Muscle layer of duodenum (tissue), 2 donors: ENCODE measurements around the gene PHF2.

Experiments used
- H3K27ac ChIP-seq: one replicate; pipeline ENCODE4 v1.7.0; 2013; ENCODE audit warnings: mild to moderate bottlenecking, low read length
- H3K27me3 ChIP-seq: one replicate; pipeline ENCODE4 v1.7.0; 2013; ENCODE audit warnings: low read depth, mild to moderate bottlenecking, control low read depth, low read length
- H3K36me3 ChIP-seq, 2 donors: one replicate each; pipeline ENCODE4 v1.7.0; 2013; ENCODE audit warnings: low read length in 2 of 2, control low read depth in 1 of 2, mild to moderate bottlenecking in 1 of 2; ENCODE audit not compliant: insufficient read depth in 2 of 2, control insufficient read depth in 1 of 2
- H3K4me1 ChIP-seq, 2 donors: one replicate each; pipeline ENCODE4 v1.7.0; 2013; ENCODE audit warnings: low read length in 2 of 2, mild to moderate bottlenecking in 2 of 2, control low read depth in 1 of 2, moderate library complexity in 1 of 2; ENCODE audit not compliant: insufficient read depth in 2 of 2, control insufficient read depth in 1 of 2
- H3K4me3 ChIP-seq, 2 donors: one replicate each; pipeline ENCODE4 v1.7.0; 2013; ENCODE audit warnings: low read length in 2 of 2, low read depth in 1 of 2, mild to moderate bottlenecking in 1 of 2
- H3K9me3 ChIP-seq, 2 donors: one replicate each; pipeline ENCODE4 v1.7.0; 2013; ENCODE audit warnings: low read length in 2 of 2, control low read depth in 1 of 2, mild to moderate bottlenecking in 1 of 2; ENCODE audit not compliant: control insufficient read depth in 1 of 2
- donor health status: healthy.

Gene PHF2

DNA sequence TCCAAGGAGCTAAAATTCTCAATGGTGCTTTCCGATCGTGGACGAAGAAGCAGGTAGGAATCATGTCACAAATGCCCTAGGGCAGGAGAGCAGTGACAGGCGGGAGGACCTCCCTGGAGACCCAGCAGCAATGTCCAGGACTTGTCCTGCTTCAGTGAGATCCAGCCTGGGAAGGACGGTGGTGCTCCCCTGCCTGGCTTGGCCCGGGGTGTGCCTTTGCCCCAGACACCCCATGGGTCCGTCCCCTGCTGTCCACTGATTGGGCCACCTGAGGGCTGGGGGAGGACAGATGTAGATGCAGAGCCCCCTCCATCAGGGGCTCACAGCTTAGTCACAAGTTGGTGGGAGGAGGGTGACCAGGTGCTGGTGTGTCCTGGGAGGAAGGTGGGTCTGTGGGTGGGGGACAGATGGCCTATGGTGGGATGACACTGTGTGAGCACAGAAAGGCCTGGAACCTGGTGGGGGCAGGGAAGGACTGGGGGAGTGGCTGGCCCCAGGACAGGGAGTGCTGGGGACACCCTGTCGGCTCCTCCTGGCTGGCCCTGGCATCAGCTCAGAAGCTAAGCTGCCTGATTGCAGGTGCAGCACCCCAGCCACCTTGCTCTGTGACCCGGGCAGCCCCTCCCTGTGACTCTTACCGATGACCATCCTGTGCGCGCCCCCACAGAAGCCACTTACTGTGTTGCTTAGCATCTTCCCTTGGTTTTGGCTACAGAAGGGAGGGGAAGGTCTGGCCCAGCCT is 82.0 kb downstream of the PHF2 start:
- Histone ChIP-seq H3K9me3 (no peaks in the 10 kb centered on the region), H3K4me3 (no peak overlapping the region), H3K27ac (no peak overlapping the region), H3K4me1 (no peaks in the 10 kb centered on the region), H3K36me3 (peaks cover 13 to 83% of the 10 kb centered on the region in 2 donors), H3K27me3 (no peaks in the 10 kb centered on the region)

DNA sequence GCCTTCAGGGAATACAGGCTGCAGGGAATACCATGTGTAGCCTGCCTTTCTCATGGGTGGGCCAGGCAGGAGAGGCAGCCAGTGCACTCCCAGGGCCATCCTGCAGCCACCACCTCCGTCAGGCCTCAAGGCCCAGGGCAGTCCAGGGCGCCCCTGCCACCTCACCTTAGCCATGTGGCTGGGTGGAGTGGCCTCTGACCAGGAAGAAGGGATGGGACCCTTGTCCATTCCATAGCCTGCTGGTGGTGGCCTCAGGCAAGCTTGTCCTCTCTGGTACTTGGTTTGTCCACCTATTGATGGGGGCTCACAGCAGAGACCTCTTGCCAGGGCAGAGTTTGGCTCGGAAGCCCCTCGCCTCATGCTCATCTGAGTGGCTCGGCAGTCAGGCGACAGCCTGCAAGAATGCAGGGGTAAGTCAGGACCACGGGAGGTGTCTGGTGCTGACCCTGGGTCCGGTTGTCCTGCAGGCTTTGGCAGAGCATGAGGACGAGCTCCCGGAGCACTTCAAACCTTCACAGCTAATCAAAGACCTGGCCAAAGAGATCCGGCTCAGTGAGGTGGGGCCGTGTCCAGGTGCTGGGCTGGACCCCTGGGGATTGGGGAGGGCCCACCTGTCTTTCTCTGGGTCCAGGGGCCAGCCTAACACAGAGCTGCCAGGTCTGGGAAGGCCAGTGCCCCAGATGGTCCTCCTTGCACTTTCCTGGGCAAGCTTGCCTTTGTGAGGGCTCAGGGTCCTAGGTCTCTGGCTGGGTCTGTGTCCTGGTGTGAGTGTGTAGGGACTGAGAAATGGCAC is 82.9 kb downstream of the PHF2 start:
- H3K27ac ChIP-seq = no peak overlapping the region
- H3K9me3 ChIP-seq = no peaks in the 10 kb centered on the region
- H3K27me3 ChIP-seq = no peaks in the 10 kb centered on the region
- H3K4me3 ChIP-seq = no peak overlapping the region
- peaks cover 18 to 80% of the 10 kb centered on the region in 2 donors for H3K36me3 ChIP-seq
- H3K4me1 ChIP-seq = no peaks in the 10 kb centered on the region

DNA sequence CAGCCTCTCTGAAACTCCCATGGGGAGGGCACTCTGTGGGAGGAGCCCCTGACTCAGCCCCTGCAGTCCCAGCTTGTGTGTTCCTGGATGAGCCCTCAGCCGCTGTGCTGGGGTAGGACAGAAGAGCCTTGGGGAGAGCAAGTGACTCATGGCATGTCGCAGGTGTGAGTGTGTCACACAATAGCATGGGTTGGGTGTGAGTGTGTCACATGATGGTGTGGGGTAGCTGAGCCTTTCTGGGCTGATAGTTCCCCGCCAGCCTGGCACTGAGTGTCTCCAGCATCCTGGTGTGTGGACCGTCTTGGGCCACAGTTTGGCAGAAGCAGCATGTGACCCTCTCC is 83.4 kb downstream of the PHF2 start:
- H3K36me3 ChIP-seq = peaks cover 13 to 75% of the 10 kb centered on the region in 2 donors
- H3K9me3 ChIP-seq = no peaks in the 10 kb centered on the region
- H3K27ac ChIP-seq = no peak overlapping the region
- H3K4me3 ChIP-seq = no peak overlapping the region
- H3K27me3 ChIP-seq = no peaks in the 10 kb centered on the region
- no peaks in the 10 kb centered on the region for H3K4me1 ChIP-seq

DNA sequence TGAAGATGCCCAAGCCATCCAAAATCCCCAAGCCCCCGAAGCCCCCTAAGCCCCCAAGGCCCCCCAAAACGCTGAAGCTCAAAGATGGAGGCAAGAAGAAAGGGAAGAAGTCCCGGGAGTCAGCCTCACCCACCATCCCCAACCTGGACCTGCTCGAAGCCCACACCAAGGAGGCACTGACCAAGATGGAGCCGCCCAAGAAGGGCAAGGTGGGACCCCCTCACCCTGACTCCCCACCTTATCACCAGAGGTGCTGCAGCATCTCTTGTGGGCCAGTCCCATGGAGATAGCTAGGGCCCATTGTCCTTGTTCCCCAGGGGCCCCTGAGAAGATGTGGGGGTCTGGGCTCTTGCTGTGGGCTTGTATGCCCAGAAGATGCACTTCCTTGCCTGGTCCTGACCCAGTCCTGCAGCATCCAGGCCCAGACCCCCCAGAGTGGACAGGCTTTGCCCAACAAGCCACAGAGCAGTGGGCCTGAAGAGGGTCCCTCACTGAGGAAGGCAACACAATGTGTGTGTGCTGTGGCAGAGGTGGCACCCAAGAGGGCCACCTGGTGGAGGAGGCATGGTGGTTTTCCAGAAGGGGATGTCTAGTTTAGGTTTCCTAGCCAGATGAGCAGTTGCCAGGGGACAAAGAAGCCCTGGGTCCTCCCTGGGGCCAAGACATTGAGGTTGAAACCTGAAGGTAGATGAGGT is 84.1 kb downstream of the PHF2 start:
- Histone ChIP-seq H3K4me3 (no peak overlapping the region), H3K36me3 (peaks cover 13 to 73% of the 10 kb centered on the region in 2 donors), H3K9me3 (no peaks in the 10 kb centered on the region), H3K4me1 (no peaks in the 10 kb centered on the region), H3K27me3 (no peaks in the 10 kb centered on the region), H3K27ac (no peak overlapping the region)

DNA sequence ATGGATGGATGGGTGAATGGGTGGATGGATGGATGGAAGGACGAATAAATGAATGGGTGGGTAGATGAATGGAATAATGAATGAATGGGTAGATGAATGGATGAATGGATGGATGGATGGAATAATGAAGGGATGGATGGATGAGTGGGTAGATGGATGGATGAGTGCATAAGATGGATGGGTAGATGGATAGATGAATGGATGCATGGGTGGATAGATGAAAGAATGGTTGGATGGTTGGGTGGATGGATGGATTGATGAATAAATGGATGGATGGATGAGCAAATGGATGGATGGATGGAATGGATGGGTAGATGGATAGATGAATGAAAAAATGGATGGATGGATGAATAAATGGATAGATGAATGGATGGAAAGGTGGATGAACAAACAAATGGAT is 85.2 kb downstream of the PHF2 start:
- Histone ChIP-seq H3K9me3 (no peaks in the 10 kb centered on the region), H3K36me3 (peaks cover 13 to 71% of the 10 kb centered on the region in 2 donors), H3K27ac (no peak overlapping the region), H3K4me1 (no peaks in the 10 kb centered on the region), H3K4me3 (no peak overlapping the region), H3K27me3 (no peaks in the 10 kb centered on the region)

DNA sequence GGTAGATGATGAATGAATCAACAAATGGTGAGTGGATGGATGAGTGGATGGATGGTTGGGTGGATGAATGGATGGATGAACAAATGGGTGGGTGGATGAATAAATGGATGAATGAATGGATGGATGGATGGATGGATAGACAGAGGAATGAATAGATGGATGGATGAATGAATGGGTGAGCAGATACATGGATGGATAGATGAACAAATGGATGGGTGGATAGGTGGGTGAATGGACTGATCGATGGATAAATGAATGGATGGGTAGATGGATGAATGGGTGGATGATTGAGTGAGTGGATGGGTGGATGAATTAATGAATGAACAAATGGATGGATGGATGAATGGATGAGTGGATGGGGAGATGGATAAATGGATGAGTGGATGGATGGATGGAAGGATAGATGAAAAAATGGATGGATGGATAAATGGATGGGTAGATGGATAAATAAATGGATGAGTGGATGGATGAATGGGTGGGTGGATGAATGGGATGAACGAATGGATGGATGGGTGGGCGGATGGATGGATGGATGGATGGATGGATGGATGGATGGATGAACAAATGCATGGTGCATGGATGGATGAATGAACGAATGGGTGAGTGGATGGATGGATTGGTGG is 85.7 kb downstream of the PHF2 start:
- Histone ChIP-seq H3K27me3 (no peaks in the 10 kb centered on the region), H3K36me3 (peaks cover 13 to 66% of the 10 kb centered on the region in 2 donors), H3K4me3 (no peak overlapping the region), H3K4me1 (no peaks in the 10 kb centered on the region), H3K9me3 (no peaks in the 10 kb centered on the region), H3K27ac (no peak overlapping the region)

DNA sequence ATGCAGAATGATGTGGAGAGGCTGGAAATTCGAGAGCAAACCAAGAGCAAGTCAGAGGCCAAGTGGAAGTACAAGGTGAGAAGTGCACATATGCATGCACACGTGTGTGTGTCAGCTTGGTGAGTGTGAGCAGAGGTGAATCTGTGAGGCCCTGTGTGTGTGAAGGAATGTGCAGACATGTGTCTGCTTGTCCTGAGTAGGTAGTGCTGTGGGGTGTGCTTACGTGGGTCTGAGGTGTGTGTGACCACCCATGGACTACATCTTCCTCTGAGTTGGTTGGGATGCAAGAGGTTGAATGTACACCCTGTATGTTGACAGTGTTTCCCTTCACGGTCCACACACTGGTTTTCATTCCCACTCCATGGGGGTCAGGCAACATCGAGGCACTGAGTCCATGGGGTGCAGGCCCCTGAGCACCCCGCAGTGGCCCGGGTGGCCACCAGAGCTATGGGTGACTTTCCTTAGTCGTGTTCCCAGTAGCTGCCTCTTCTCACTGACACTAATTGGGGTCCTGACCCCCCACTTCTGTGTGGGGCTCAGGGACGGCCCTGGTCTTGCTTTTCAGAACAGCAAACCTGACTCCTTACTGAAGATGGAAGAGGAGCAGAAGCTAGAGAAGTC is 86.7 kb downstream of the PHF2 start:
- no peak overlapping the region for H3K27ac ChIP-seq
- peaks cover 13 to 59% of the 10 kb centered on the region in 2 donors for H3K36me3 ChIP-seq
- no peak overlapping the region for H3K4me3 ChIP-seq
- H3K27me3 ChIP-seq = no peaks in the 10 kb centered on the region
- H3K9me3 ChIP-seq = no peaks in the 10 kb centered on the region
- no peaks in the 10 kb centered on the region for H3K4me1 ChIP-seq

DNA sequence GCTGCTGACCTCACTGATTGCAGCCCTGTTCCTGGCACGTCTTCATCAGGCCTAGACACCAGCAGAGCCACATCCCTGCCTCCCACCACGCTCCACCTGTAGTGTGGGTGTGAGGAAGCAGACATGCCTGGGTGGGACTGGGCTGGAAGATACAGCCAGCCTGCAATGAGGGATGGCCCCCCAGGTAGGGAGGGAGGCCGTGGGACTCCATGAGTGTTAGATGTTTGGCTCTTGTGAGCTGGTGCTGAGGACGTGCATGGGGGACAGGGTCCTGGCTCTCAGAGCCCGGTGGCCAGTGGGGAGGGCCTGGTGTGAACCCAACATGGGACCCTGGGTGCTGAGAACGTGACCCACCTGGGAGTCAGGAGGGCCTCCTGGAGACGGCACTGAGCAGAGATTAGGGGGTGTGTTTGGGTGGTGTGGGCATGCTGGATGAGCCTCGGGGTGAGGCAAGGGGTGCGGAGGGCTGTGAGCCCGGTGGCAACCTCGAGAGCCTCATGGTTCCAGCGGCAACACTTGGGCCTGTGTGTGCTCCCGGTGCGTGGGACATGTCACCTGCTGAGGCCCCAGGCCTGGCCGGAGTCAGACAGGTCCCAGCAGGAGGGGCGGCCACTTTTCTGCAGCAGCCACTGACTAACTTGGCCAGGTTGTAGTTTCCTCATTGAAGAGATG is 87.6 kb downstream of the PHF2 start:
- peaks cover 13 to 49% of the 10 kb centered on the region in 2 donors for H3K36me3 ChIP-seq
- no peaks in the 10 kb centered on the region for H3K9me3 ChIP-seq
- no peak overlapping the region for H3K4me3 ChIP-seq
- no peak overlapping the region for H3K27ac ChIP-seq
- no peaks in the 10 kb centered on the region for H3K27me3 ChIP-seq
- no peaks in the 10 kb centered on the region for H3K4me1 ChIP-seq

DNA sequence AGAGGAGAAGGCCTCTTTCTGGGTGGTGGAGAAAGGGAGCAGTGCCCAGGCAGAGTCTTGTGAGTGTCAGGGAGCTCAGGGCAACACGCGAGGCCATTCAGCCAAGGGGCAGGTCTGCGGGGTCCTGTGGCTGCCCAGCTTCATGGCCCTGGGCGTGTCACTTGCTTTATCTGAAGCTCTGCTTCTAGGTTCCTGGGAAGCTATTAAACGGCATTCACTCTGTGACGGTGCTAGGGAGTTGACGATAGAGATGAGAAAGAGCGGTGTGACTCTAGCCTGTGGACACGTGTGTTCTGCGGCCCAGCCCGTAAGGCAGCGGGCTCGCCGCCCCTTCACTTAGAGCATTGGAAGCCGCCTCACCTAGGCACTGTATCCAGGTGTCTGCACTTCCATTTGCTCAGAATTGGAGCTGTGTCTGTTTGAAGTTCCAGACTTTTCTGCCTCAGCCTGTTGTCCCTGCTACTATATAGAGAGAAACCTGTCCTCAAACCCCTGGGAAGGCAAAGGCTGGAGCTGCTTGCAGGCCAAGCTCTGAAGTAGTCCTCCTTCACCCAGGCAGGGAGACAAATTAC is 88.3 kb downstream of the PHF2 start:
- H3K36me3 ChIP-seq = peaks cover 13 to 43% of the 10 kb centered on the region in 2 donors
- no peaks in the 10 kb centered on the region for H3K27me3 ChIP-seq
- no peak overlapping the region for H3K4me3 ChIP-seq
- H3K4me1 ChIP-seq = no peaks in the 10 kb centered on the region
- H3K27ac ChIP-seq = no peak overlapping the region
- no peaks in the 10 kb centered on the region for H3K9me3 ChIP-seq

DNA sequence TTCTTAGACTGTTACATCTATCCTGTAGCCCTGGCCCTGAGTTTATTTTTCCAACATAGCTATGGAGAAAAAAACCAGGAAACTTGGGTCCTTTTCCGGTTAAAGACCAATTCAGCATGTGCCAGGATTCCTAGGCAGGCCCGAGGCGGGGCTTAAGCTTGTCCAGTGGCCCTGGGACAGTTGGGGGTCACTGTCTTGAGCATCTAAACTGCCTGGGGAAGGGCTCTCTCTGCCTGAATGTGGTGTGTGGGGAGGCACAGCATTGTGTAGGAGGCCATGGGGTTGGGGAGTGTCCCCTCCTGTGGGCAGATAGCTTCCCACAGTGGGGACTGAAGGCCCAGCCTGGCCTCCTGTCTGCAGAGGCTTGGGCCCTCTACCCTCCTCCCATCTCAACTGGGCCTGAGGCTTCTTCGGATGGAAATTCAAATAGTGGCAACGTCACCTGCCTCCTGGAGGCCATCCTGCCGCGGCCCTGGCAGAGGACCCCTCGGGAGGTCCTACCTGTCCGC is 88.8 kb downstream of the PHF2 start:
- no peak overlapping the region for H3K4me3 ChIP-seq
- H3K27ac ChIP-seq = no peak overlapping the region
- H3K36me3 ChIP-seq = peaks cover 13 to 39% of the 10 kb centered on the region in 2 donors
- no peaks in the 10 kb centered on the region for H3K27me3 ChIP-seq
- no peaks in the 10 kb centered on the region for H3K9me3 ChIP-seq
- H3K4me1 ChIP-seq = no peaks in the 10 kb centered on the region
